Measurements from ENCODE around the gene TRIM23.

DNA sequence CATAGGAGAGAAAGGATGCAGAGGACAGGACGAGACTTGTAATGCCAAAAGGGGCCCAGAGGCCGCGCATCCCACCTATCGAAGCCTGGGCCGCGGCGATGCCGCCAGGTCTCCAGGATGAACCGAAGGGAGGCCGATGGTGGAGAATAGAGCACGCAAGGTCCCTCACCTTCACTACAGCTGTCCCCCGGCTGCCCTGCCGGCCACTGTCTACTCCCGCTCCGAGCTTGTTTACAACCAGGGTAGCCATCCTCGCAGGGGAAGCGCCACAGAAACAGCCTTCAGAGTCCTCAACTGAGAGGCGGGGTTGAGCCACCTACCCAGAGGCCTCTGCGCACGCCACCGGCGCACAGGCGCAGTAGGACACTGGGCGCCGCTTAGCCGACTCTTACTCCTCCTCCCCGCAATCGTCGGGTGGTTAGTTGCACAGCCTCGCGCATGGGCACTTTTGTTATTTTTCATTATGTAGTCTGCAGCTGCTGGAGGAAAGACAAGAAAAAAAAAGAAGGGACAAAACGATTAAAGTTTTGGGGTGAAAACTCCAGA, at the start of gene TRIM23:
- TF ChIP-seq, protein P1, sequence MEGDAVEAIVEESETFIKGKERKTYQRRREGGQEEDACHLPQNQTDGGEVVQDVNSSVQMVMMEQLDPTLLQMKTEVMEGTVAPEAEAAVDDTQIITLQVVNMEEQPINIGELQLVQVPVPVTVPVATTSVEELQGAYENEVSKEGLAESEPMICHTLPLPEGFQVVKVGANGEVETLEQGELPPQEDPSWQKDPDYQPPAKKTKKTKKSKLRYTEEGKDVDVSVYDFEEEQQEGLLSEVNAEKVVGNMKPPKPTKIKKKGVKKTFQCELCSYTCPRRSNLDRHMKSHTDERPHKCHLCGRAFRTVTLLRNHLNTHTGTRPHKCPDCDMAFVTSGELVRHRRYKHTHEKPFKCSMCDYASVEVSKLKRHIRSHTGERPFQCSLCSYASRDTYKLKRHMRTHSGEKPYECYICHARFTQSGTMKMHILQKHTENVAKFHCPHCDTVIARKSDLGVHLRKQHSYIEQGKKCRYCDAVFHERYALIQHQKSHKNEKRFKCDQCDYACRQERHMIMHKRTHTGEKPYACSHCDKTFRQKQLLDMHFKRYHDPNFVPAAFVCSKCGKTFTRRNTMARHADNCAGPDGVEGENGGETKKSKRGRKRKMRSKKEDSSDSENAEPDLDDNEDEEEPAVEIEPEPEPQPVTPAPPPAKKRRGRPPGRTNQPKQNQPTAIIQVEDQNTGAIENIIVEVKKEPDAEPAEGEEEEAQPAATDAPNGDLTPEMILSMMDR (conservative IDR thresholded peaks at IDR 0.05; ENCODE audit: low read length): no peak
- TF ChIP-seq EZH2phosphoT487 (IDR thresholded peaks at IDR 0.05; ENCODE audit: borderline replicate concordance, low read depth, low read length): no peak
